Islet of Langerhans (tissue), 1 donor: ENCODE data around the gene SMCO3.

Experiments
- FAIRE-seq: peaks from one replicate; lab custom pipeline; 2011; peaks lifted over from hg19 to GRCh38; lab: Jason Lieb, UNC

SMCO3 gene

GRCh38 chr12:14827043-14827442 lies 13.1 kb upstream of the SMCO3 start:
- no peak for FAIRE-seq

- no peak for FAIRE-seq
These were observed 12.5 kb upstream of the SMCO3 start for GRCh38 chr12:14826491-14826890.

GRCh38 chr12:14825256-14825655 lies 11.3 kb upstream of the SMCO3 start:
- no peak for FAIRE-seq

GRCh38 chr12:14824012-14824634 lies 10.1 kb upstream of the SMCO3 start:
- FAIRE-seq: no peak

GRCh38 chr12:14811486-14811885 lies 2.5 kb downstream of the SMCO3 start:
- no peak for FAIRE-seq

- no peak for FAIRE-seq
These were observed 3.0 kb downstream of the SMCO3 start for GRCh38 chr12:14810953-14811483.

GRCh38 chr12:14810167-14810952 lies 3.6 kb downstream of the SMCO3 start:
- FAIRE-seq: no peak

- no peak for FAIRE-seq
These were observed 10.2 kb downstream of the SMCO3 start for GRCh38 chr12:14803830-14804160.

- peak; percentile 100 for FAIRE-seq
These were observed 10.8 kb downstream of the SMCO3 start, which contains the start of the genes C12orf60 and WBP11 for GRCh38 chr12:14803011-14803829. C12orf60 (plus strand) TSS chr12:14803670; CDS start chr12:14822936, 19,266 bp downstream. WBP11 (minus strand) TSS chr12:14803478; CDS start chr12:14801383, 2,095 bp downstream.

GRCh38 chr12:14802721-14803010 lies 11.3 kb downstream of the SMCO3 start:
- FAIRE-seq: no peak

- FAIRE-seq: peak; percentile 45
These were observed 11.7 kb downstream of the SMCO3 start for GRCh38 chr12:14802247-14802646.

- no peak for FAIRE-seq
These were observed 18.9 kb downstream of the SMCO3 start for GRCh38 chr12:14795028-14795448.

- peak; percentile 17 for FAIRE-seq
These were observed 28.4 kb downstream of the SMCO3 start for GRCh38 chr12:14785568-14785967.

GRCh38 chr12:14784471-14784870 lies 29.5 kb downstream of the SMCO3 start:
- FAIRE-seq: no peak

GRCh38 chr12:14782756-14783155 lies 31.2 kb downstream of the SMCO3 start:
- FAIRE-seq: no peak

GRCh38 chr12:14781563-14781962 lies 32.4 kb downstream of the SMCO3 start:
- no peak for FAIRE-seq

- no peak for FAIRE-seq
These were observed 33.1 kb downstream of the SMCO3 start for GRCh38 chr12:14780859-14781258.

GRCh38 chr12:14779834-14780233 lies 34.1 kb downstream of the SMCO3 start:
- no peak for FAIRE-seq

GRCh38 chr12:14777271-14777670 lies 36.7 kb downstream of the SMCO3 start:
- peak; percentile 21 for FAIRE-seq

GRCh38 chr12:14776236-14776961 lies 37.6 kb downstream of the SMCO3 start:
- no peak for FAIRE-seq

- no peak for FAIRE-seq
These were observed 38.4 kb downstream of the SMCO3 start for GRCh38 chr12:14775636-14775980.

- FAIRE-seq: no peak
These were observed 38.9 kb downstream of the SMCO3 start for GRCh38 chr12:14774906-14775635.
